Thyroid gland (tissue), 4 donors: ENCODE data around the gene CITED2.

ENCODE experiments used
- CTCF ChIP-seq, 6 experiments: fragments of 200-600 bp in 3 of 6; fragments of 450-650 bp in 3 of 6; sonication (generic) in 3 of 6; IDR thresholded peaks; one replicate each; pipeline ENCODE4 v1.5.1; 2016 to 2019; ENCODE audit warnings: antibody characterized with exemption in 6 of 6, mild to moderate bottlenecking in 2 of 6, inconsistent platforms in 1 of 6, moderate library complexity in 1 of 6
- POLR2A ChIP-seq, 2 donors: fragments of 450-650 bp; IDR thresholded peaks; one replicate each; pipeline ENCODE4 v1.6.1; 2017; ENCODE audit warnings: antibody characterized with exemption in 2 of 2, mild to moderate bottlenecking in 2 of 2, moderate library complexity in 1 of 2

- TF ChIP-seq CTCF (IDR thresholded peaks at IDR 0.05) (no peak), POLR2A (IDR thresholded peaks at IDR 0.05) (no peak)
Observed at GRCh38 chr6:139376017-139376330, 1.5 kb upstream of the CITED2 start.
